SW480 (cell line): ENCODE measurements around the gene C1QTNF8.
A peak's percentile ranks its signal among the peaks of the same experiment; 100 is the strongest.

ENCODE experiments used
- DNase-seq: peaks from one replicate; pipeline ENCODE4 v3.0.0-alpha.2; 2016; ENCODE audit warnings: low spot score

C1QTNF8 gene

GRCh38 chr16:1060416-1061340 is 35.4 kb downstream of the C1QTNF8 start:
- DNase-seq, result no peak

GRCh38 chr16:1059310-1059709 is 36.7 kb downstream of the C1QTNF8 start:
- DNase-seq, result no peak

GRCh38 chr16:1058216-1058615 is 37.8 kb downstream of the C1QTNF8 start:
- no peak for DNase-seq

GRCh38 chr16:1057252-1057932 is 38.7 kb downstream of the C1QTNF8 start:
- no peak for DNase-seq

- no peak for DNase-seq
Measured at GRCh38 chr16:1056196-1056595, 39.8 kb downstream of the C1QTNF8 start.

GRCh38 chr16:1055557-1055924 is 40.5 kb downstream of the C1QTNF8 start:
- DNase-seq, result peak; percentile 54

- DNase-seq, result no peak
Measured at GRCh38 chr16:1054660-1055556, 41.1 kb downstream of the C1QTNF8 start.

GRCh38 chr16:1053700-1054368 is 42.2 kb downstream of the C1QTNF8 start:
- DNase-seq, result no peak

GRCh38 chr16:1053121-1053521 is 42.9 kb downstream of the C1QTNF8 start:
- DNase-seq, result no peak

- no peak for DNase-seq
Measured at GRCh38 chr16:1052721-1053120, 43.3 kb downstream of the C1QTNF8 start.

- no peak for DNase-seq
Measured at GRCh38 chr16:1051446-1051845, 44.6 kb downstream of the C1QTNF8 start.

- DNase-seq, result no peak
Measured at GRCh38 chr16:1050921-1051320, 45.1 kb downstream of the C1QTNF8 start.

- no peak for DNase-seq
Measured at GRCh38 chr16:1050516-1050915, 45.5 kb downstream of the C1QTNF8 start.

- no peak for DNase-seq
Measured at GRCh38 chr16:1049976-1050247, 46.1 kb downstream of the C1QTNF8 start.

GRCh38 chr16:1049113-1049975 is 46.7 kb downstream of the C1QTNF8 start:
- DNase-seq, result no peak

GRCh38 chr16:1048442-1049112 is 47.5 kb downstream of the C1QTNF8 start:
- DNase-seq, result no peak

- no peak for DNase-seq
Measured at GRCh38 chr16:1047801-1048200, 48.2 kb downstream of the C1QTNF8 start.

GRCh38 chr16:1047123-1047522 is 48.9 kb downstream of the C1QTNF8 start:
- DNase-seq, result no peak

GRCh38 chr16:1045993-1046911 is 49.8 kb downstream of the C1QTNF8 start:
- DNase-seq, result no peak
